Ecto neural progenitor cell (in vitro differentiated cells): ENCODE results near the gene ENG.
"Not testable (repeated sequence)": the region's sequence is repeated elsewhere in the genome, so short reads cannot be mapped to it uniquely, and the experiment has no call there.

Experiments
- DNase-seq: peaks from one replicate; pipeline ENCODE4 v3.0.0-alpha.2; 2018; ENCODE audit warnings: low spot score

Gene ENG

DNA sequence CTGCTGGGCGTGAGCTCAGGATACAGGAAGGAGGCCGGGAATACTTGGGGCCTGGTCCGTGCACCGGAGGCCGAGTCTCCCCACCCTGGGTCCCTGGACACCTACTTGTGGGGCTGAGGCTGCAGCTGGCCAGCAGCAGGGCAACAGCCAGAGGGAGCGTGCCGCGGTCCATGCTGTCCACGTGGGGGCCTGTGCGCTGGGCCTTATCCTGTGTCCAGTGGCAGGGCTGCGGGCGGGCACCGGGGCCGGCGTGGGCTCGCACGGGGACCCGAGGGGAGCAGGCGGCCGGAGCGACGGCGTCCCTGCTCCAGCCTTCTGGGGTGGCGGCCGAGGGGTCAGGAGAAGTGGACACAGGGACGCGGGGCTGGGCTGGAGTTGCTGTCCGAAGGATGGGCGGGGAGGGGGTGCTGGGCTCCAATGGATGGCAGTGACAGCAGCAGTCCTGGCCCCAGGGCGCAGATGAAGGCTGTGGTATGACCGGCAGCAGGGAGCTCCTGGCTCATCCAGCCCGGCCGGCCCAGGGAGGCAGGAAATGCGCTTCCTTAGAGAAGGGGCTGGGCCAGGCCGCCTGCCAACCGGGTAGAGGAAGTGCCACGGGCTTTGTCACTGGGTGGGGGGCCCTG is at the start of gene ENG:
TSS of gene ENG (minus strand) at position 475 of the 623 bp plus-strand sequence. CDS start at position 172, 303 bp downstream.
- DNase-seq = no peak

DNA sequence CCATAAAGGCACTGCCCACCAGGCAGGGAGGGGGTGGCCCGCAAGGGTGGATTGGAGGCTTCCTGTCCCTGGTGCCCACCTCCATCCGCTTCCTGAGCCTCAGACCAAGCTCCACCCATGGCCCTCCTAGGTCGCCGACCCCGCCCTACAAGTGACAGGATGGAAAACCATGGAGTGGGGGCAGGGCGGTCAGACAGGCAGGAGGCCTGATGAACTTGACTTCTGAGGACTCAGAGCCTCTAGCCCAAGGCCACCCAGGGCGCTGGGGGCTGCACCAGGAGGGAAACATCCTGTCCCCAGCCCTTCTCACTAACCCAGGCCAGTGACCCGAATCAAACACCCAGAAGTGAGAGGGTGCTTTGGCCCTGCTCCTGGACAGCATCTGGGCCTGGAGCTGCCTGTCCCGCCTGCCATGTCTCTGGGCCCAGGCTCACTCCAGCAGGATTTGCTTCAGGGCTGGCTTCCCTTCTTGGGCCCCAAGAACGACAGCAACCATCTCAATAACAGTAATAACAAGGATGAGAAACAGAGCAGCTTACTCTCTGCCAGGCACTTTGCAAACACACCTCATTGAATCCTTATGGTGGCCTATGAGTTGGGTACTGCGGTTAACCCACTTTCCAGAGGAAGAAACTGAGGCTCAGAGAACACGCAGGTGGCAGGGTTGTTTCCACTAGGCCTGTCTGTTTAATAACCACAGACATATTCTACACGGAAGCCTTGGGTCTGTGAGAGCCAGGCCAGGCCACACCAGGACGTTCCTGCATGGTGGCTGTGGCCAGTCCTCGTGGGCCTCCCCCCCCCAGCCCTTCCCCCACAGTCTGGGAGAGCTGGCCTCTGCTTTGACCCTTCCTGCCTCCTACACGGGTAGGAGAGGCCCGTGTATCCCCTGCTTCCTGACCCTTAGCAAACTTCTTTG is 49.4 kb upstream of the ENG start:
- peak; percentile 47 for DNase-seq

DNA sequence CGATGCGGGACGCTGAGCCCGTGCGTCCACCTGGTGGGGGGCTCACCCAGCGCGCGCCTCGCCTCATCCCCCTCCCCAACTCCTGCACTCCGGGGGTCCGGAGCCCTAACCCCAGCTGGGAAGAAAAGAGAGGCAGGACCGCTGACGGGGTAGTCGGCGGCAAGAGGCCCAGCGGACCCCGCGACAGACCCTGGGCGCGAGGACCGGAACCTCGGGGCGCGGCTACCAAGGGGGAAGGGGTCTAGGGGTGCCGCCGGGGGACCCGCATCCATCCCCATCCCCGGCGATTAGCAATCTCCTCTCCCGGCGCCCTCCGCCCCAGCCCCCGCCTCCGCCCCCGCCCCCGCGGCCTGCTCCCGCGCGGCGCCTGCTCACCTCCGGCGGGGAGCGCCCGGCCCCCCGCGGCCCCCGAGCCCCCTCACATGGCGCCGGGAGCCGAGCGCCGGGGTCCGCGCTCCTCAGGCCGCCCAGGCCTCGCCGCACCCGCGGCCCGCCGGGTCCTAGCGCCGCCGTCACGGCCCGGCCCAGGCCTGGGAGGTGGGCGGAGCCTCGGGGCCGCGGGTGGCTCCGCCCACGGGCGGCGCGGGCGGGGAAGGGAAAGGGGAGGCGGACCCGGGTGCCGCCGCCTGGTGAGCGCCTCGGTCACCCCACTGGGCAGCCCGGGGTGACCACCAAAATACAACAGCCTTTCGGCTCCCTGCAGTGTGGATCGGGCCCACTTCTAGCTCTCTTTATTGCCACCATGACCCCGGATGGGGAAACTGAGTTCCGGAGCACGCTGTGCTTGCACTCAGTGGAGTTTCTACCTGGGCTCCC is 44.9 kb upstream of the ENG start, which contains the start of gene ST6GALNAC6:
TSS of gene ST6GALNAC6 (minus strand) at position 476 of the 816 bp plus-strand sequence. CDS start 1,622 bp downstream, outside the sequence.
- DNase-seq = peak; percentile 78

DNA sequence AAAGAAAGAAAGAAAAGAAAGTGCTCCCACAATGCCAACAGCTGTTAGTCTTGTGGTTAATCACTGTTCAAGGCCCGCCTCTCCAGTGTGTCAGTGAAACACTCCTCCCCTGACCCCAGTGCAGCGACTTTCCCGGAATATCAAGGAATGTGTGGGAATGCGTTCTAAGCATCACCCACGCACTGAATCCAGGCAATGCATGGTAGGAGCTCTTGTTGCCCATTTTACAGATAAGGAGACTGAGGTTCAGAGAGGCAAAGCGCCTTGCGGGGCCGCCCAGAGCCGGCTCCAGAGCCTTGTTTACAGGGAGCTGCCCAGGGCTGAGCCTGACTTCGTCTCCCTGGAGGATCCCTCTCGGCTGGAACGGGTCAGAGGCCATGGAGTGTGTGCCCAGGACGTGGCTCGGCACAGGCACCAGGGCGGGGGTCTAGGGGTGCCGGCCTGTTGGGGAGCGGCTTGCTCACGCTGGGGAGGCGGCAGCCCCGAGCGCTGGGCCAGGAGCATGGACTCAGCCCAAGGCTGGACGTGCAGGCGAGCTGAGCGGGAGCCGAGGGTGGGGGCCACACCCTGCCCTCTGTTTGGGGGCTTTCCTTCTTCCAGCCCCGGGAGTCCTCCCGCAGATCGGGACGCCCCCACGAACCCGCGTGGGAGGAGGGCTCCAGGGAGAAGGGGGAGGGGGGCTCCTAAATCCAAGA is 44.1 kb upstream of the ENG start:
- peak; percentile 70 for DNase-seq

DNA sequence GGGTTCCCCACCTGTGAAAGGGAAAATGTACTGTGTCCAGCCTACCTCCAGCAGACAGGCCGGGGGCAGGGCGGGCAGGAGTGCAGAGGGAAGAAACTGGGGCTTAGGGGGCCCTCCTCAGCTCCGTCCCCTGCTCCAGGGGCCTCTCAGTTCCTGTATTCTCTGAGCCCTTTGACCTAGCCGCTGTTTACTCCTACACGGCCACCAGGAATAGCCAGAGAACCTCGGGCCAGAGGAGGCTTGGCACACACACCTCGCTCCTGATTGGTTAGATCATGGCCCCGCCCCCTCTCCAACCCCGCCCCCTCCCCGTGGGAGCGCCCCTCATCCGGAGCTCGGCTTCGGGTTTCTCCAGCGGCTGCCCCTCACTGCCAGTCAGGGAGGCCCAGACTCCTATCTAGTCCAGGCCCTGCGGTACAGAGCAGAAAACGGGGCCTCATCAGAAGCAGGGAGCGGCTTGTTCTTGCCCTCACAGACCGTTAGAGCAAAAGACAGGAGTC is 42.8 kb upstream of the ENG start:
- DNase-seq = peak; percentile 97

DNA sequence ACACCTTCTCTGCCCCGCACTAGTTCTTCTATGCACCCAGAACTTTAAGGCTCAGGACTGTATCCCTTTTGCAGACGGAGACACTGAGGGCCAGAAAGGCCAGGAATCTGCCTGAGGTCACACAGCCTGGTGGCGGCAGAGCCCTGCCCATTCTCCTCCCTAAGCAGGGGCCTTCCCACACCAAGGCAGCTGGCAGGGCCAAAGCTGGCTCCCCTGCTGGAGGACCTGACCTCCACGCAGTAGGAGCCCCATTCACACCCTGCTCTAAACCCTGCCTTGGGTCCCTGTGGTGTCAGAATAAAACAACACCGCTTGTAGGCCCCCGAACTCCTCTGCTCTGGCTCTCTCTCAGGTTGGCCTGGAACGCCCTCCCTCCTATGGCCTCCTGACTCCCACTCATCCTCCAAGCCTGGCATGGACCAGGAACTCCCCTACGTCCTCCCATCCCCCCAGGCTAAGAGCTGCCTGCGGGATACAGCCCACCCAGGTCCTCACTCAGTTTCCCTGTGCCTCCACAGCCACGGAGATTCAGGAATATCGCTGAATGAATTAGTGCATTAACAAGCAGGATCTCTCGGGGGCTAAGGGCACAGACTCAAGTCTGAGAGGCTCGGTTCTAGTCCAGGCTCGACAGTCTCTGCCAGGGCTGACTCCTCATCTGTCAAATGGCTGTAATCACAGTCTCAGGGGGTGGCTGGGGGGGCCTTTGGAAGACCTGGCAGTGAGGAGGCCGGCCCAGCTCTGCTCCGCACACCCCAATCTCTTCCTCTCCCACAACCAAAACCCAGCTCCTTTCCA is 42.1 kb upstream of the ENG start:
- no peak for DNase-seq

DNA sequence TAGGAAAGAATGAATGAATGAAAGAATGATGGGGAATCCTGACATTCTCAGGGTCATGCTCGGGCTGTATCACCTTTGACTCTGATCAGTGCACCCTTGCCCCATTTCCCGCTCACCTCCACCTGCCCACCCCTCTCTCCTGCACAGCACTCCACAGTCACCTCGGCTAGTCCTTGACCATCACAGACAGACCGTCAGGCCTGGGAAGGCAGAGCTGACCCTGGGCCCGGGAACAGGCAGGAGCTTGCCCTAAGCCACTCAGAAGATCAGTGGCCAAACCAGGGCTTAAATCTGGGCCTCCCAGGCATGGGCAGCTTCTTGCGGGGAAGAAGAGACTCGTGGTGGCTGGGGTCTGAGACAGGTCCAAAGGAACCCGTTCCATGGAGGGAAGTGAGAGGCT is 41.4 kb upstream of the ENG start:
- DNase-seq = no peak

DNA sequence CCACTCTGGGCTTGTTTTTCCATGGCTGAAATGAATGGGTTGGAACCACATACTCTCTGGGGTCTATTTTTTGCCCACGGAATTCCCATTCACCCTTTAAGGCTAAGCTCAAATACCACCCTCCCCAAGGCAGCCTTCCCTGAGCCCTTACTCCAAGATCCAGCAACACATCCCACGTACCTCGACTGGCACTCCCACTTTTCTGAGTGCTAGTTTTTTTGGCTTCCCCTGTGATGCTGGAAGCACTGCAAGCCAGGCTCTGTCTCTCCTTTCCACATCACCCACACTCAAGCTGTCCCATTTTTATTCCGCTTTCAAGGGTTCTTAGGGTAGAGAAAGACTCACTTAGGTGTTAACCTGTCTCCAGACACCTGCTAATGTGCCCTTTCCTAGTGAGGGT is 38.9 kb upstream of the ENG start:
- DNase-seq = no peak

DNA sequence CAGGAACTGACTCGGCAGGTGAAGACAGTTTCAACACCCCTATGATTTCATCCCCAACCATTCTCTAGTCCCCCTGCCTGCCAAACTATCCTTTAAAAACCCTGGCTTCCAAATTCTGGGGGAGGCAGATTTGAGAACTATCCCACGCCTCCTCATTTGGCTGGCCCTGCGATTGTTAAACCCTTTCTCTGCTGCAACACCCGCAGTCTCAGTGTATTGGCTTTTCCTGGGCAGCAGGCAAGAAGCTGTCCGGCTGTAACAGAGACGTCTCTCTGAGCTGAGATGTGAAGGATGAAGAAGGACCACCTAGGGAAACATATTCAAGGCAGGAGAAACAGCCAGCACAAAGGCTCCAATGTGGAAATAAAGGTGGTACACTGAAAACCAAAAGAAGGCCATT is 38.4 kb upstream of the ENG start:
- no peak for DNase-seq

DNA sequence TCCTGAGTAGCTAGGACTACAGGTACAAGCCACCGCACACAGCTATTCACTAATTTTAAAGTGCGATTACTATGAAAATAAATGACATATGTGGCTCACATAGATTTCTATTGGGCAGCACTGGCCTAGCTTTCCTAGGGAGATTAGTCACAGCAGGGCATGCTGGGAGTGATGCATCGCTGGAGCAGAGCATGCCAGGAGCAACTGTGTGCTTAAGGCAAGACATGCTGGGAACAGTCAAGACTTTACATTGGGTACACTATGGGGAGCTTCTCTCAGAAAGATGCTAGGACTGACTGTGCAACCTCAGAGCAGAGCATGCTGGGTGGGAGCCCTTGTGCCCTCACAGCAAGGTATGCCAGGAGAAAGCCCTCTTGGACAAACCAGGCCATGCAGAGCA is 35.6 kb upstream of the ENG start:
- DNase-seq = no peak

DNA sequence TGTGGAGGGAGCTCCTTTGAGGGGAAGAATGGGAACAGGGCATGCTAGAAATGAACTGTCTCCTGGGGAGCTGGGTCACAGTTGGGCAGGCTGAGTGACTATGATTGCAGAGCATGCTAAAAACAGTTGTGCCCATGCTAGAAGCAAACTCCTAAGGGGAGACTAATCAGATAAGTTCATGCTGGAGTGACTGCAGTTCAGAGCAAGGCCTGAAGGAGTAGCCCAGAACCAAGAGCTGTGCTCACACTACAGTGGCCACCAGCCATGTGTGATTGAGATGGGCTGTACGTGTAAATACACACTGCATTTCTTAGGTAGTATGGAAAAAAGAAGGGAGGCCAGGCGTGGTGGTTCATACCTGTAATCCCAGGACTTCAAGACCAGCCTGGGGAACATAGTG is 33.3 kb upstream of the ENG start:
- DNase-seq = no peak

DNA sequence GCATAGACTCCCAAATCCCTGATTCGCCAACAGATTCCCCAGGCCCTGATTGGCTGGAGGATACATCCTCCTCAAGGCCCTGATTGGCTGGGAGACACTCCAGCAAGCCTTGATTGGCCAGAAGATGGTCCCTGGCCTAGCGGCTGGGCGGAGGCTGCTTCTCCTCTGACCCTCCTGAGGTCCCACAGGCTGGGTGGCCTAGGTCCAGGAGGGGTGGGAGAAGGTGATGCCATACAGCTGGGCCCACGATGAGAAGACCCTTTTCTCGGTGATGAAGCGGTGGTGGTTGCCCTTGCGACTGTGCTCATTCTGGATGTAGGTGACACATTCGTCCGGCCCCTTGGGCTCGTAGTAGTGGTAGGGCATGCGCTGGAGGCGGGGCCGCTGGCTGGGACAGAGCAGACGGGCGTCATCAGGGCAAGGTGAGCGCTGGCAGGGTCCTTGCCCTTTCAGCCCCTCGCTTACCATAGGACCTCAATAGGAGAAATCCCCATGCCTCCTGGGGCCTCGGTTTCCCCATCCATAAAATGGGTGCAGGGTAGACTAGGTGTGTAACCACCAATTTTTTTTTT is 32.0 kb upstream of the ENG start:
- peak; percentile 48 for DNase-seq

DNA sequence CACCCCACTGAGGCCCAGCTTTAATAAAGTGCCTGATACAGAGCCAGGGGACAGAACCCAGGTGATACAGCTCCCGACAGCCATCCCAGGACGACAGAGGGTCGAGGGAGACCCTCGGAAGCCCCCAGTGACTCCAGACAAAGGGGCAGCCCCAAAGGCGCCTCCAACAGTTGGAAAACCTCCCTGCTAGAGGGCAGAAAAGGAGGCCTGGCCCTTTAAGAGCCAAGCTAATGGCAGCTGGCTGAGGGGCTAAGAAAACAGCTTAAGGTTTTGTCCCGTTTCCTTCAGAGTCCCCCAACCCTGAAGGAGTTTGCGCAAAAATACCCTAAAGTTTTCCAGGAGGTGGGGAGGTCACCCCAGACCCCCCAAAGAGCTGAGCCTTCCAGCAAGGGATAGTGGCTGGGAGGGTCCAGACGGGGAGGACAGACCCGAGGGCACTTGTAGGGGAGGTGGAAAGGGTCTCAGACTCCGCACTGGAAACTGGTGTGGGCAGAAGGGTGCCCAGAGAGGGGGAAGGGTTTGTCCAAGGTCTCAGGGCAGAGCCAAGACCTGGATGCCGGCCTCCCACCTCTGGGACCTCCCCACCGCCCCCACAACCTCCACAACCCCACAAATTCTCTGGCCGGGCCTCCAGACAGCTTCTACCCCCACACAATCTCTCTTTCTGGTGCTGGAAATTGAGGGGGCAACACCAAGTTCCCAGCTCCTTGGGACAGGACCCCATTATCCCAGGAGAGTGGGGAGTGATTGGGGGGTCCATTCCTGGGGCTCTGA is 31.2 kb upstream of the ENG start:
- peak; percentile 49 for DNase-seq

DNA sequence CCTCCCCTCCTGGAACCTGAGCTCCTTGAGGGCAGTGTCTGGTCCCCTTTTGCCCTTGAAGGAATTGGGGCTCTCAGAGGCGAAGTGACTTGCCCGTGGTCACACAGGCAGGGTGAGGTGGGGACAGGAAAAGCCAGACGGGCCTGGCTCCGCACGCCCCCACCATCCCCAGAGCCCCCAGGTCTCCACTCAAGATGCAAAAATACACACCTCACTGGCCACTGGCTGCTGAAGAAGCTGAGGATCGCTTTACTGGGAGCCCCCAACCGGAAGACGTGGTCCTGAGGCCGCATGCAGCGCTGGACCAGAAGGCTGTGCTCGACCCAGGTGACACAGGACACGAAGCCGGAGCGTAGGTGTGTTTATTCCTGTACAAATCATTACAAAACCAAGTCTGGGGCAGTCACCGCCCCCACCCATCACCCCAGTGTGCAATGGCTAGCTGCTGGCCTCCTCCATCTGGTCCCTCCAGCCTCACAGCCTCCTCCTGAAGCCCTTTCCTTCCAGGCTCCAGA is 30.6 kb upstream of the ENG start:
- peak; percentile 43 for DNase-seq

DNA sequence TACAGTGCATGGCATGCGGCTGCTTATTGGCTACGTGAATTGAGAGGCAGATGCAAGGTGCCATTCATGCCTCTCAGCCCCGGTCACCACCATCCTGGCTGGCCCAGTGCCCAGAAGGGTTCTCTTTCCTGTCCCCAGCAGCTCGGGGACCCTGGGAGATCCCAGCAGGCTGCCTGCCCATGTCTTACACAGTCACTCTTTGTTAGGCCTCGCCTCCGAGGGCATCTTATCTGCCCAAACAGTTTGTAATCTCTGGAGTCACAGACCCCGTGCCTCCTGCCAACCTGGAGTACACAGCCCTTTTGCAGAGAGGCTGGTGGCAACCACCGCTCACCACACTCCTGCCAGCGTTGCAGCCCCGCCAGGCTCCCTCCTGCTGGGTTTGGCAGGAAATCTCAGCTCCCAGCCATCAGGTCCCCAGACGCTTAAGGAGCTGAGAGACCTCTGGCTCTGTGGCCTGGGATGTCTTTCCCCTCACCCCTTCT is 30.0 kb upstream of the ENG start:
- DNase-seq = peak; percentile 44

DNA sequence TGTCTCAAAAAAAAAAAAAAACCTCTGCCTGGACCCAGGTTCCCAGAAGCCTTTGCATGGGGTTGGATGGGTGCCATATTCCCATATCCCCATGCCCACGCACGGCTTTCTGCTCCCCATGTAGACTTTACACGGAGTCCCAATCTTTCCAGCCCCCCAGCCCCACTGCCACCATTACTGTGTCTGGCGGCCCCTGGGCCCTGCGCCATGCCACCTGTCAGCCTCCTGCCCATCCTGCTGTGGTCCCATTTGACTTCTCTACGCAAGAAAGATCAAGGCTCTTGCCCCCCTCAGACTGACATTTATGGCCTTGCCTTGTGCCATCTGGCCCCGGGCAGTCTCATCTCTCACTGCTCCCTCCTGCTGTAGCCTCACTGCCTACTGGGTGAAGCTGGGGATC is 29.5 kb upstream of the ENG start:
- no peak for DNase-seq

DNA sequence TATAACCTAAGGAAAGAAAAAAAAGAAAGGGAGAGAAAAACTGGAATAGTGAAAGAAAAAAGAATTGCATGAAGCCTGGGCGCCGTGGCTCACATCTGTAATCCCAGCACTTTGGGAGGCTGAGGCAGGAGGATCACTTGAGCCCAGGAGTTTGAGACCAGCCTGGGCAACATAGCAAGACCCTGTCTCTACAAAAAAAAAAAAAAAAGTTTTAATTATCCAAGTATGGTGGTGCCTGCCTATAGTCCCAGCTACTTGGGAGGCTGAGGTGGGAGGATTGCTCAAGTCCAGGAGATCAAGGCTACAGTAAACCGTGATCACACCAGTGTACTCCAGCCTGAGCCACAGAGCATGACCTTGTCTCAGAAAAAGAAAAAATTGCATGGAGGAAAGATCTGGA is 27.3 kb upstream of the ENG start:
- not testable (repeated sequence) for DNase-seq

DNA sequence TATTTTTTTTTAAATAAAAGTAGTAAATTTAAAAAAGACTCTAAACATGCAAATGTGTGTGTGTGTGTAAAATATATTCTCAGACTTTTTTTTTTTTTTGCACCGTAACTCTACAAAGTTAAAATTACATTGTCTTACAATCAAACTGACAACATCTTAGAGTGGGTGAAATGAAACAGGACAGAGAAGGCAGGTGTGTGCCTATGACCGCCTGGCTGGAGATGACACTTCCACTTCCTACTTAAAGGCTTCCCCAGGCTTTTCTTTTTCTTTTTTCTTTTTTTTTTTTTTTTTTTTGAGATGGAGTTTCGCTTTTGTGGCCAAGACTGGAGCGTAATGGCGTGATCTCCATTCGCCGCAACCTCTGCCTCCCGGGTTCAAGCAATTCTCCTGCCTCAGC is 25.7 kb upstream of the ENG start:
- DNase-seq = no peak

DNA sequence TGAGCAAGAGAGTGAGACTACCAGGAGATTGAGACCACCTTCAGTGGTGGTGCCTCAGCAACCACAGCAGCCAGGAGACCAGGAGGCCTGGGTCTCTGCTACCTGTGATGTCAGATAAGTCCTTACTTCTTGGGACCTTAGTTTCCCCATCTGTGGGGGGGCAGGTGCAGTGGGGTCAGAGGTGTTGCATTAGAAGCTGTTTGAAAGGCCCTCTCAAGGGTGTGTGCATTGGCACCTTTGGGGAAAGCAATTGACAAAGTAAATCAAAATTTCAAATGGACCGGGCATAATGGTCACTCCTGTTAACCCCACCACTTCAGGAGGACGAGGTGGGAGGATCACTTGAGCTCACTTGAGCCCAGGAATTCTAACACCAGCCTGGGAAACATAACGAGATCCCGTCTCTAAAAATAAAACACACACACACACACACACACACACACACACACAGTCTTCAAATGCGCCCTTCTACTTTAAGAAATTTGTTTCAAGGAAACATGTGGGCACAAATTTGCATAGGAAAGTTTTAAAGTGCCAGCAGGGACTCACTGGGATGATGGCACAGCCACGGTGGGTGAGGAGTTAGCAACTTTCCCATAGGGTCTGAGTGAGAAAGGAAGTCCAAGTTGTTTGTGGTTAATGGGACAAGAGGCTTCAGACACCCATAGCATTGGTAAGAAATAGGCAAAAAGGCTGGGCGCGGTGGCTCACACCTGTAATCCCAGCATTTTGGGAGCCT is 24.4 kb upstream of the ENG start:
- no peak for DNase-seq
